GM19324 (cell line): ENCODE data around the gene ACOD1.
"Not testable (repeated sequence)": the region's sequence is repeated elsewhere in the genome, so short reads cannot be mapped to it uniquely, and the experiment has no call there.

Experiments
- ATAC-seq: cut with Tn5 transposase; IDR thresholded peaks from one replicate; pipeline ENCODE4 v1.9.1; 2021; ENCODE audit warnings: mild to moderate bottlenecking, moderate library complexity; ENCODE audit not compliant: unreplicated experiment, low FRiP score

ACOD1 gene

DNA sequence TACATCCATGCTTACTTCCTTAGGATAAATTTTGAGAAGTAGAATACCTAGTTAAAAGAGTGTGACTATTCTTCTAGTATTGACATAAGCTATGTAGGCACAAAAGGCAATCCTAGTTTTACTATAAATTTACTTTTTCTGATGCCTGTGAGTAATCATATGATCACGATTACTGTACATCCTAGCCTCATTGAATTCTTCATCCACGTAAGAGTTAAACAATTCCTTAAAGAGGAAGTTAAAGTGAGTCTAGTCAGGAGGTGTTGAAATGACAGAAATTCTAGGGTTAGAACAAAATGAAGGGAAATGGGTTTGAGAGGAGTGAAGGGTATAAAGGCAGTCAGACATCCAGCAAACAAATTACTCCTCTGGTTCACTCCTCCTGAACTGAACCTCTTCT is at the start of gene ACOD1:
Gene ACOD1 (plus strand): TSS at position 363 of the 400 bp plus-strand sequence. CDS start 48 bp downstream, outside the sequence.
- ATAC-seq: no peak

DNA sequence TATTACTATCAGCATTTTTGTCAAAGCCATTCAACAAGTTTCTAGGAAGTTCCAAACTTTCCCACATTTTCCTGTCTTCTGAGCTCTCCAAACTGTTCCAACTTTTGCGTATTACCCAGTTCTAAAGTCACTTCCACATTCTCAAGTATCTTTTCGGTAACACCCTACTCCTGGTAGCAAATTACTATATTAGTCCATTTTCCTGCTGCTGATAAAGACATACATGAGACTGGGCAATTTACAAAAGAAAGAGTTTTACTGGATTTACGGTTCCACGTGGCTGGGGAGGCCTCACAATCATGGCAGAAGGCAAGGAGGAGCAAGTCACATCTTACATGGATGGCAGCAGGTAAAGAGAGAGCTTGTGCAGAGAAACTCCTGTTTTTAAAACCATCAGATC is 49.2 kb upstream of the ACOD1 start:
- not testable (repeated sequence) for ATAC-seq

DNA sequence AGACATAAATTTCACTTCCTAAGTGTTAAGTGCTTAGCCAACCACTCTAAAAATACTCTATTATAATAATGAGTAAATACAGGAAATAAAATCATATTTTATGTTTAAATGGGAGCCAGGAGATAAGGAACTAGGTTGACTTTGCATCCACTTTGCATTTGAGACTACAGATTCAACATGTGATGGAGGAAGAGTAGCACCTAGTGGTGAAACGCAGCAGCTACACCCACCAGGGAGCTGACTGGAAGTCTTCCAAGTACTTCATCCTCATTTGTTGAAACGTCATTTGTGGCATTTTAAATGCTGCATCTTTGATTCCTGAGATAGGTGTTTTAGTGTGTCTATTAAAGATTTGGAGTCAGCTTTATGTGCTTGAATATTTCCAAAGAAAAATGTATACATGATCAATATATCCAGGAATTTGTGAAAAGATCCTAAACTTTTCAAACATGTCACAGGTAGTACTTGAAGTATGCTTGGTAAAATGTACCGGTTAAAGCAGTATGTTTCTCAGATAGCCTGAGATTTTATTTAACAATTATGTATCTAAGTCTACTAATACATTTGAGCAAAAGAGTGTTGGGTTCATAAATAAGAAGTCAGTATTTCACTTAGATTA is 44.7 kb upstream of the ACOD1 start:
- ATAC-seq: peak; percentile 91

DNA sequence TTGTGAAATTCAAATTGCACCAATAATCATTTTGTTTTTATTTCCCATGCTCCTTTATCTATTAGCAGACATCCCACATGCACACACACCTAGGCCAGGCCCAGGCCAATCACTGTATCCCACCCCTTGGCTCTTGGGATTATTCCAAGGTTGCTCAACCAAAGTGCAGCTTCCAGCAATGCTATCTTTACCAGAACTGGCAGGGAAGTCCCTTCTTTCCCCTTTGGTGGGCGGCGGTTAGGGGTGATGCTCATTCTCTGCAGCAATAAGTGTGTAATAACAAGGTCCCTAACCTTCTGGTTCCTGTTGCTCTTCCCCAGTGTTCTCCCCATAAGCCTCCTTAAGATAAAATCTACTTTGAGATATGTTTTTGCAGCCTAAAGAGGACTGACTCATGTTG is 43.8 kb upstream of the ACOD1 start:
- ATAC-seq: no peak

DNA sequence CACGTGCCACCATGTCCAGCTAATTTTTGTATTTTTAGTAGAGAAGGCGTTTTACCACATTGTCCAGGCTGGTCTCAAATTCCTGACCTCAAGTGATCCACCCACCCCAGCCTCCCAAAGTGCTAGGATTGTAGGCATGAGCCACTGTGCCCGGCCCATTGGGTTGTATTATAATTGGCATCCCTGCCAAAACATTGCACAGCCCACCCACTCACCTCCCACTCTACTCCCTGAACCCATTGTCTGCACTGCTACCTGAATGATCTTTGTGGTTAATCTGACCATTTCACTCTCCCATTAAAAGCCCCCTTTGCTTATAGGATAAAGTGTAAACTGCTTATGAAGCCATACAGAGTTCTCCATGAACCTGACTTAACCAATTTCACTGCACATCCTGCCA is 35.8 kb upstream of the ACOD1 start:
- ATAC-seq: no peak

DNA sequence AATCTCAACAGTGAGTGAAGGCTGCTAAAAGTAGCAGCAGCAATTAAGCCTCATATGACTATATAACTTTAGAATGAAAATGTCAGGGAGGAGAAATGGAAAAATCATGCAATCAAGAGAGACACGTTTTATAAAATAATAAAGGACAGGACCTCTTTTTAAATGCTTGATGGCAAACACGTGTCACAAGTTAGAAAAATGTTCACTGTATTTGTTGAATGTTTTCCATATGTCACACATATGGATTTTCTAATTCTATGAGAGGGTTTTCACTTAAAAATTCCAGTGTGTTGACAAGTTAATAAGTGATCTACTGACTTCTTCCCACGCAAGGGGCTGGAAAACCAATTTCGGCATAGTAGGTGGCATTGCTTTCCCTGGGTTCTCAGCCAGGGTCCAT is 34.4 kb upstream of the ACOD1 start:
- ATAC-seq: no peak

DNA sequence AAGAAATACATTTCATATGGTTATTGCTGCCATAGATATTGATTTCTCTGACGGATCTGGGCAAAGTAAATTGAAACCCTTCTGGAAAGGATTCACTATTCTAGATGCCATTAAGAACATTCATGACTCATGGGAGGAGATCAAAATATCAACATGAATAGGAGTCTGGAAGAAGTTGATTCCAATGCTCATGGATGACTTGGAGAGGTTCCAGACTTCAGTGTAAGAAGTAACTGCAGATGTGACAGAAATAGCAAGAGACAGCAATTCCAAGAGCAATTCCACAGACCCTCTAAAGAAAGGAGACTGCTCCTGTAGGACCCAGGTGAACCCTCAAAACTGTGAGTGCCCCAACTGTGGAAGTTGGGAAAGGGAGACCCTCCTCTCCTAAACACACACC is 31.2 kb upstream of the ACOD1 start:
- no peak for ATAC-seq

DNA sequence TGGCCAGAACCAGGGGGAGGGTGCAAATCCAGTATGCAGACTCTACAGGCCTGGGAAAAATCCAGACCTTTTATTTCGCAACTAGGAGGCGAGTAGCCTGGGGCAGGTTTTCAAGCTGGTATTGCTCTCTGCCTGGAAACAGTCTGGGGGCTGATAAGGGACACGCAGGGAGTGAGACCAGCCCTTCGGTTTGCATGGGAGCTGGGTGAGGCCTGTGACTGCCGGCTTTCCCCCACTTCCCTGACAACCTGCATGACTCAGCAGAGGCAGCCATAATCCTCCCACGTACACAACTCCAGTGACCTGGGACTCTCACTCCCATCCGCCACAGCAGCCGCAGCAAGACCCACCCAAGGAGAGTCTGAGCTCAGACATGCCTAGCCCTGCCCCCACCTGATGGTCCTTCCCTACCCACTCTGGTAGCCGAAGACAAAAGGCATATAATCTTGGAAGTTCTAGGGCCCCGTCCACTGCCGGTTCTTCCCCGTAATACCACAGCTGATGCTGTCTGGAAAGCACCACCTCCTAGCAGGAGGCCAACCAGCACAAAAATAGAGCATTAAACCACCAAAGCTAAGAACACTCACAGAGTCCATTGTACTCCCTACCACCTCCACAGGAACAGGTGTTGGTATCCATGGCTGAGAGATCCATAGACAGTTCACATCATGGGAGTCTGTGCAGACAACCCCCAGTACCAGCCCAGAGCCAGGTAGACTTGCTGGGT is 30.4 kb upstream of the ACOD1 start:
- ATAC-seq: not testable (repeated sequence)

DNA sequence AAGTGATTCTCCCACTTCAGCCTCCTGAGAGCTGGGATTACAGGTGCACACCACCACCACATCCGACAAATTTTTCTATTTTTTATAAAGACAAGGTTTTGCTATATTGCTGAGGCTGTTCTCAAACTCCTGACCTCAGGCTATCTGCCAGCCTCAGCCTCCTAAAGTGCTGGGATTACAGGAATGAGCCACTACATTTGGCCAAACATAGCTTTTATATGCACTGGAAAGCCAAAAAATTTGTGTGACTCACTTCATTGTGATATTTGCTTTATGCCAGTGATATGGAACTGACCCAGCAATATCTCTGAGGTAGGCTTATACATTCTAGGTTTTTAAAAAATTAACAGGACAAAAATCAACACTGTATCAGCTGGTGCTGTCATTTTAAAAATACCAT is 26.8 kb upstream of the ACOD1 start:
- no peak for ATAC-seq

DNA sequence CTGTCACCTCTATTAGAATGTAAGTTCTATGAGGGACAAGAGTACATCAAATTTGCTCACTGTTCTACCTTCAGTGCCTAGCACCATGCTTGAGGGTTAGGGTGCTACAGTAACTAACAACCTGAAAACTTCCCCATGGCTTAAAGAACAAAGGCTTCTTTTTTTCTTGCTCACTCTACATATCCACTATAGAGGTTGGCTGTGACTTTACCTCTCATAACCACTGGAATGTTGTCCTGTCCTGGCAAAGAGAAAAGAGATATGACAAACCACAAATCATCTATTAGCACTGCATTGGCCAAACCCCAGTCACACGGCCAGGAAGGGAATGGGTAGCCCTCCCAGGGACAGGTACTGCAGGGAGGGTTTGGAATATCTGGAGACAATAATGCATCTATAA is 23.2 kb upstream of the ACOD1 start:
- ATAC-seq: no peak

DNA sequence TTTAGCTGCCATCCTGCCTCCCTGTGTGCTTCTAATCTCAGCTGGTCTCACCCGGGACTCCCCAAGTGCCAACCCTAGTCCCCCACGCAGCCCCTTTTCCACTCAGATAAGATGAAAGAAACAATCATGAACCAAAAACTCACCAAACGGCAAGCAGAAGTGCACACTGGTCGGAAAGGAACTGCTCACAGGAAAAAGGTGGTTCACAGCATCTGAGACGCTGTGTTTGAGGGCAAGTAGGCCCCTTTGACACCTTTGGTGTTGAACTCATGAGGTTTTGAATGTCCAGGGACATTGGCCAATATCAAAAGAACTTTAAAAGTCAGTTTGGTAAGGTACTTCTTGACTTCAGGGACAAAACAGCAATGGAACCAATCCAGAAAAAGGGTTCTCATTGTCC is 20.4 kb upstream of the ACOD1 start:
- ATAC-seq: no peak

DNA sequence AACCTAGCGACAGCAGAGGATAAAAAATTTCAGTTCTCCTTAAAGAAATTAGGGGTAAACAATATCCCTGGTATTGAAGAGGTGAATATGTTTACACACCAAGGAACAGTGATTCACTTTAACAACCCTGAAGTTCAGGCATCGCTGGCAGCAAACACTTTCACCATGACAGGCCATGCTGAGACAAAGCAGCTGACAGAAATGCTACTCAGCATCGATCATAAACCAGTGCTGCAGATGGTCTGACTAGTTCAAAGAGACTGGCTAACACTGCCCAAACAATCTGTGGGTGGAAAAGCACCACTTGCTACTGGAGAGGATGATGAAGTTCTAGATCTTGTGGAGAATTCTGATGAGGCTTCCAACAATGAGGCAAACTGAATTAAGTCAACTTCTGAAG is 19.9 kb upstream of the ACOD1 start:
- no peak for ATAC-seq

DNA sequence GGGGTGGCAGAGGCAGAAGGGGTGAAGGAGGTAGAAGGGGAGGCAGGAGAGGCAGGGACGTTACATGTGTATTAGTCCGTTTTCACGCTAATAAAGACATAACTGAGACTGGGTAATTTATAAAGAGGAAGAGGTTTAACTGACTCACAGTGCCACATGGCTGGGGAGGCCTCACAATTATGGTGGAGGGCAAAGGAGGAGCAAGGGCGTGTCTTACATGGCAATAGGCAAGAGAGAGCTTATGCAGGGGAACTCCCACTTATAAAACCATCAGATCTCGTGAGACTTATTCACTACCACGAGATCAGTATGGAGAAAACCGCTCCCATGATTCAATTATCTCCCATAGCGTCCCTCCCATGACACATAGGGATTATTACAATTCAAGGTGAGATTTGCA is 19.0 kb upstream of the ACOD1 start:
- ATAC-seq: no peak

DNA sequence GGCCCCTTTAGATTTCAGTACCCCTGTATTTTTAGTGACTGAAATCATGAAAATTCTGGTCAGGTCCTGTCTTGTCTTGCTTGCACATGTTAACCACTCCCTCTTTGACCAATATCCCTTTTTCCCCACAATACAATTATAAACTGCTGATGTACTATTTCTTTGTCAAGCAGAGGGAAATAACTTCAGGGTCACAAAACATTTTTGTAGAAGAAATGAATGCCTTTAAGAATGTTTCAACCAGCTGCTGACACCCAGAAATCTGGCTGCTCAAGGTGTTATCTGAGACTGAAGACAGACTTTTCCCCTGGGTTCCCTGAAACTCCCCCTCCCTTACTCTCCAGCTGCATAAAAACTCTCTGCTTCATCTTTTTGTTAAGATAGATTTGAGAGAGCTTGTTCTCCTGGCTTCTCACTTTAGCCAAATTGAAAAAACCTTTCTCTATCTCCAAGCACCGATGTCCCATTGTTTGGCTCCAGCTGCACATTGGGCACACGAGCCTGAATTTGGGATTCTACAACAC is 18.4 kb upstream of the ACOD1 start:
- no peak for ATAC-seq

DNA sequence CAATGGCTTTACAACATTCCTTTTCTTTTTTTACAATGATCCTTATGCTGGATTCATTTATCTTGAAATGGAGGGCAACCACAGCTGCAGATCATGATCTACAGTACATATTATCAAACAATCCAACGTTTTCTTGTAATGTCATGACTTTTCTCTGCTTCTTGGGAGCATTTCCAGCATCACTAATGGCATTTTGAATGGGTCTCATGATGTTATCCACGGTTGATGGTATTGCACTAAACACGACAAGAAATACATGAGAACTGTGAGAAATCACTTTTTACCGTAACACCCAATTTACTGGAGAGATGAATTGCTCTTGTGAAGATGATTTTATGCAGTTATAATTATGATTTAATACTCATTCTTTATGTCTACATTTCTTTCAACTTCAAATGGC is 16.2 kb upstream of the ACOD1 start:
- ATAC-seq: no peak

DNA sequence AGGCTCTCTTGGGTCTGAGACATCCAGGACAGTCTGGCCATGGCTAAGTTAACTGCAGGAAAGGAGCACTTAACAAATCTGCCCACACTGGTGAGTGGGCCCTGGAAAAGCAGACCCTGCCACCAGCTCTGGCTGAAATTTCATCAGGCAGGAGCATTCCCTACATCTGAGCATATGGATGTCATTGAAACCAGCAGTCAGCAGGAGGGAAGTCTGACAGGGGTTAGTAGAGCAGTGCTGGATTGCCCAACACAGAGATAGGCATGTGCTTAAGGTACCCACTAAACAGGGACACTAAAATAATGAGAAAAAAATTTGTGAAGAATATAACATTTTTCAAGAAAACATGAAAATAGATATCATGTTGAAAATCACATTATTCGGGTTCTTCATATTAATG is 13.6 kb upstream of the ACOD1 start:
- no peak for ATAC-seq

DNA sequence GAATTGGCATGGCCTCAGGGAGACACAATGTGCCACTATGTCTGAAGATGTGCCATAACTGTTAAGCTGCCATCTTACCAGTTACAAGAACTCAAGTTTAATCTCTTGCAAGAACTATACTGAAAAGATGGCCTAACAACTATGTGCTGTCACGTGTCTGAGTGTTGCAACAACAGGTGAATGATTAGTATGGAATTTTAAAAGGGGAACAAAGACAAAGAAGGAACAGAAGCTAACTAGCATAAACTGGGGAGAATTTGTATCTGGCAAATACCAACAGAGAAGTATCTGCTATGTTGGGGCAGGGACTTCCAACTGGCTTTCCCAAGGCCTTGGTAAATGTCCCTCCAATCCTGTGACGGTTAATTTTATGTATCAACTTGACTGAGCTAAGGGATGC is 11.5 kb upstream of the ACOD1 start:
- no peak for ATAC-seq

DNA sequence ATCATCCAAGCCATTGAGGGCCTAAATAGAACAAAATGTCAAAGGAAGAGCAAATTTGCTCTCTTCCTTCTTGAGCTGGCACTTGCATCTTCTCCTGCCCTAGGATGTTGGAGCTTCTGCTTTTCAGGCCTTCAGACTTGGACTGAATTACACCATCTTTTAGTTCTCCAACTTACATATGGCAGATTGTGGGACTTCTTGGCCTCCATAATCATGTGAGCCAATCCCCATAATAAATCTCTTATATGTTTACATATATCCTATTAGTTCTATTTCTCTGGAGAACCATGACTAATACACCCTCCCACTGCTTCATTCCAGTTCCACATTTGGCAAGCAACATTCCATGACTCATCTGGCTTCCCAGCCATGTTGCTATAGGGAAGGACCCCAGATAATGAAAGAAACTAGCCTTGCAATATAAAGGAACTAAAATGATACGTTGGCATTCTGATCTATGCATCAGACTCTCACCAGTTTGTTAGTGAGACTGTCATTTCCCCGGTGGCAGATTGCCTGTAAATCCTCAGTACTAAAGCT is 11.0 kb upstream of the ACOD1 start:
- no peak for ATAC-seq

DNA sequence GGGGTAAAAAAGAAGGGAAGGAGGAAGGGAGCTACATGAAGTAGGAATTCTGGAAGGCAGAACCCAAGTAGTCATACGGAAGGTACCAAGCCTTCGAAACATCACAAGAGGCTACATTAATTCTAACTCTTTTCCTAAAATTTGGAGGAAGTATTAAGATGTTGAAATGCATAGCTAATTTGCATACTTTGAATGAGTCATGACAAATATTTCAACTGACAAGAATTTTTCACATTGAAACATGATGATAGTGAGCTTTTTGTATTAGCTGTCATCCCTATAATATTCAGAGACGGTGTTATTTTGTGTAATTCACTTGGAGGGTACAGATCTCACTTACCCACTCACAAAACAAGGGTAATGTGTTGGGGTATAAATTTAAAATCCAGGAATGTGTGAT is 9.1 kb upstream of the ACOD1 start:
- no peak for ATAC-seq

DNA sequence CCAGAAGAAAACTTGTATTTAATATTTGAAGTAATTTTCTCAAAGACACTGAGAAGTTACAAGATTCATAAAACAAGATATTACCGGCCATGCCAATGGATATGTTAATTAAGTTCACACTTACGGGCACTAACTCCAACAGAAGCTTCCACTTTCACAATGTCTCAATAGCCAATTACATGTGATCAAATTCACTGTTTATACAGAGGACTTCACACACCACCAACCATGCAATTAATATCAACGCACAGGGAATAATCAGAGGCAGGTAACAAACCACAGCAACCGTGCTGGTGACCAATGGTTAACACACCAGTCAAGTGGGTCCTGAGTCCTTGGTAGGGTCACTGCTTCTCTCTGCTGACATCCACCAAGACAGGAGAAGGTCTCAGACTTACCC is 5.9 kb upstream of the ACOD1 start:
- no peak for ATAC-seq

DNA sequence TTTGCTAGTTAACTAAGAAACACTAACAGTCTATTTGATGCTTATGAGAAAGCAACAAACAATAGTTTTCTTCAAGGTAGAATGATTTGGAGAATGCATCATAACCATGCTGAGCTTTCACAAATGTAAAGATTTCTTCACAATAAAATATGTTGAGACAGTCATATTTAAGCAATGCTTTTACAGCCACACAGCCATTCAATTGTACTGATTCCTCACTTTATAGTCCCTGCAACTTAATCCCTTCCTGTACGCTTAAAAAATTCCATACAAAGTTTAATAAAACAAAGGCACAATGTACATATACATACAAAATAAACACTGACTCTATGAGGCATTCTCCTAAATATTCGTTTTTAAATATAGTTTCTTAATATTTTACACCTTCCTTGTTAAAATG is 4.7 kb upstream of the ACOD1 start:
- no peak for ATAC-seq

DNA sequence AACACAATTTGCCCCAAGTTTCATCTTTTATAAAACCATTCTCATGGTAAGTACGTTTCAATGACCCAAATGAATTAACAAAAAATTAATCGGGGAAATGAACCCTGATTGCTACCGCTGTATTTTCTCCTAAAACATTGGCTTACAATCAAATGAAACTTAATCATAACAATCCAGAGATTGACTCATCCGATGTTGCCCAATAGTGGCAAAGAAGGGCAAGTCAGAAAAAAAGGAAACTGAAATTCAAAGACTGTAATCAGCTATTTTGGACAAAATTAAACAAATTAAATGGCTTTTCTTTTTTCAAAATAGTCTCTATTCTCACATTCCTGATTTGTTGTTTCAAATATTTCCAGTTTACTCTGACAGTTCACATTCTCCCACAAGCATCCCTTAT is 3.9 kb upstream of the ACOD1 start:
- no peak for ATAC-seq
